HUES48 (cell line): ENCODE measurements around the gene OR1S1.

ENCODE experiments used
- H3K27ac ChIP-seq: one replicate; pipeline ENCODE4 v1.7.0; 2013; ENCODE audit warnings: low read depth, low read length, inconsistent platforms
- H3K27me3 ChIP-seq: 2 replicates; pipeline ENCODE4 v1.6.1; 2013; ENCODE audit warnings: mild to moderate bottlenecking, low read length; ENCODE audit not compliant: control insufficient read depth, insufficient read depth
- H3K36me3 ChIP-seq: 2 replicates; pipeline ENCODE4 v1.6.1; 2013; ENCODE audit warnings: low read length; ENCODE audit not compliant: control insufficient read depth, insufficient read depth
- H3K4me1 ChIP-seq: 2 replicates; pipeline ENCODE4 v1.6.1; 2013; ENCODE audit warnings: mild to moderate bottlenecking, low read length; ENCODE audit not compliant: control insufficient read depth, insufficient read depth
- H3K4me3 ChIP-seq: 2 replicates; pipeline ENCODE4 v1.5.1; 2013; ENCODE audit warnings: mild to moderate bottlenecking, low read depth, low read length
- H3K9ac ChIP-seq: 2 replicates; pipeline ENCODE4 v1.6.1; 2013; ENCODE audit warnings: mild to moderate bottlenecking, low read depth, low read length, moderate library complexity
- H3K9me3 ChIP-seq: 2 replicates; pipeline ENCODE4 v1.6.1; 2013; ENCODE audit warnings: low read length; ENCODE audit not compliant: control insufficient read depth, insufficient read depth

OR1S1 gene

GRCh38 chr11:58195939-58196338, 16.6 kb upstream of the OR1S1 start:
- H3K9ac ChIP-seq: no peak overlapping the region
- H3K4me1 ChIP-seq: no peaks in the 10 kb centered on the region
- no peak overlapping the region for H3K4me3 ChIP-seq
- H3K9me3 ChIP-seq: peaks cover 16% of the 10 kb centered on the region
- no peak overlapping the region for H3K27ac ChIP-seq
- H3K27me3 ChIP-seq: no peaks in the 10 kb centered on the region
- H3K36me3 ChIP-seq: no peaks in the 10 kb centered on the region

GRCh38 chr11:58199271-58199670, 13.2 kb upstream of the OR1S1 start:
- no peak overlapping the region for H3K9ac ChIP-seq

GRCh38 chr11:58204042-58204441, 8.5 kb upstream of the OR1S1 start, which contains the start of gene OR1S2:
Gene OR1S2 (minus strand): TSS chr11:58204142. CDS start chr11:58204142, 0 bp downstream.
- Histone ChIP-seq H3K9ac (no peak within 1 kb of the TSS), H3K4me1 (no peaks in the 10 kb centered on the region)

More at GRCh38 chr11:58199271-58199670, 13.2 kb upstream of the OR1S1 start:
- no peak overlapping the region for H3K27ac ChIP-seq
- no peaks in the 10 kb centered on the region for H3K4me1 ChIP-seq
- H3K4me3 ChIP-seq: no peak overlapping the region
- no peaks in the 10 kb centered on the region for H3K36me3 ChIP-seq
- H3K27me3 ChIP-seq: no peaks in the 10 kb centered on the region
- peaks cover 16% of the 10 kb centered on the region for H3K9me3 ChIP-seq

GRCh38 chr11:58216476-58216875, 4.0 kb downstream of the OR1S1 start:
- H3K9ac ChIP-seq: no peak overlapping the region
- H3K36me3 ChIP-seq: no peaks in the 10 kb centered on the region
- H3K9me3 ChIP-seq: no peaks in the 10 kb centered on the region
- H3K27me3 ChIP-seq: no peaks in the 10 kb centered on the region
- no peaks in the 10 kb centered on the region for H3K4me1 ChIP-seq
- H3K27ac ChIP-seq: no peak overlapping the region
- no peak overlapping the region for H3K4me3 ChIP-seq

More at GRCh38 chr11:58204042-58204441, 8.5 kb upstream of the OR1S1 start, which contains the start of gene OR1S2:
- Histone ChIP-seq H3K36me3 (no peaks in the 10 kb centered on the region), H3K27ac (no peak within 1 kb of the TSS), H3K27me3 (no peaks in the 10 kb centered on the region), H3K9me3 (no peaks in the 10 kb centered on the region), H3K4me3 (no peak within 1 kb of the TSS)

GRCh38 chr11:58222721-58223120, 10.2 kb downstream of the OR1S1 start:
- H3K9ac ChIP-seq: no peak overlapping the region
- H3K4me1 ChIP-seq: no peaks in the 10 kb centered on the region
- H3K4me3 ChIP-seq: no peak overlapping the region

GRCh38 chr11:58227956-58228615, 15.6 kb downstream of the OR1S1 start:
- Histone ChIP-seq H3K36me3 (no peaks in the 10 kb centered on the region), H3K9ac (no peak overlapping the region), H3K9me3 (no peaks in the 10 kb centered on the region), H3K27ac (no peak overlapping the region), H3K4me3 (no peak overlapping the region), H3K27me3 (no peaks in the 10 kb centered on the region), H3K4me1 (no peaks in the 10 kb centered on the region)

More at GRCh38 chr11:58222721-58223120, 10.2 kb downstream of the OR1S1 start:
- Histone ChIP-seq H3K27me3 (no peaks in the 10 kb centered on the region), H3K36me3 (no peaks in the 10 kb centered on the region), H3K27ac (no peak overlapping the region), H3K9me3 (no peaks in the 10 kb centered on the region)

GRCh38 chr11:58243954-58244353, 31.4 kb downstream of the OR1S1 start:
- H3K27ac ChIP-seq: no peak overlapping the region
- peaks cover 35% of the 10 kb centered on the region for H3K9me3 ChIP-seq
- no peak overlapping the region for H3K9ac ChIP-seq
- H3K36me3 ChIP-seq: no peaks in the 10 kb centered on the region
- H3K4me3 ChIP-seq: no peak overlapping the region
- no peaks in the 10 kb centered on the region for H3K27me3 ChIP-seq
- no peaks in the 10 kb centered on the region for H3K4me1 ChIP-seq

GRCh38 chr11:58254936-58255335, 42.4 kb downstream of the OR1S1 start:
- Histone ChIP-seq H3K27me3 (no peaks in the 10 kb centered on the region), H3K36me3 (no peaks in the 10 kb centered on the region), H3K4me1 (no peaks in the 10 kb centered on the region), H3K27ac (no peak overlapping the region), H3K9ac (no peak overlapping the region), H3K4me3 (no peak overlapping the region), H3K9me3 (peaks cover 3% of the 10 kb centered on the region; the same call in 1 of the 2 replicates)

GRCh38 chr11:58259983-58260382, 47.5 kb downstream of the OR1S1 start:
- no peaks in the 10 kb centered on the region for H3K27me3 ChIP-seq
- no peak overlapping the region for H3K27ac ChIP-seq
- H3K4me1 ChIP-seq: no peaks in the 10 kb centered on the region
- H3K9ac ChIP-seq: no peak overlapping the region
- 0 out of 2 replicates have a peak, but pooled peaks cover 5% of the 10 kb centered on the region for H3K9me3 ChIP-seq
- H3K4me3 ChIP-seq: no peak overlapping the region
- H3K36me3 ChIP-seq: no peaks in the 10 kb centered on the region
